ENCODE measurements around the gene AHCY. TPM values are rescaled to one million over a fixed set of nuclear protein-coding genes. Genes with fewer than 3 reads are reported as not detected.
"Not testable (repeated sequence)": the region's sequence is repeated elsewhere in the genome, so short reads cannot be mapped to it uniquely, and the experiment has no call there.

The AHCY gene
- total RNA-seq, 1 donor from 2014 or later = 115 TPM

GRCh38 chr20:34300256-34300806, 2.8 kb downstream of the AHCY start:
- no peak for DNase-seq (ENCODE audit: low spot score)
- peak; percentile 4 for ATAC-seq

- ATAC-seq (no peak), DNase-seq (ENCODE audit: low spot score) (no peak)
Observed at GRCh38 chr20:34299556-34300255, 3.4 kb downstream of the AHCY start.

GRCh38 chr20:34298294-34298784, 4.8 kb downstream of the AHCY start:
- ATAC-seq; DNase-seq (ENCODE audit: low spot score): not testable (repeated sequence)

GRCh38 chr20:34296468-34296867, 6.7 kb downstream of the AHCY start:
- ATAC-seq (peak; percentile 41), DNase-seq (ENCODE audit: low spot score) (no peak)

- no peak for DNase-seq (ENCODE audit: low spot score)
- no peak for ATAC-seq
Observed at GRCh38 chr20:34295284-34295683, 7.9 kb downstream of the AHCY start.

- no peak for DNase-seq (ENCODE audit: low spot score)
- ATAC-seq = no peak
Observed at GRCh38 chr20:34294563-34294962, 8.6 kb downstream of the AHCY start.

GRCh38 chr20:34293589-34293988, 9.6 kb downstream of the AHCY start:
- DNase-seq (ENCODE audit: low spot score) = no peak
- no peak for ATAC-seq

GRCh38 chr20:34293119-34293518, 10.0 kb downstream of the AHCY start:
- DNase-seq (ENCODE audit: low spot score) (no peak), ATAC-seq (no peak)

- no peak for DNase-seq (ENCODE audit: low spot score)
- ATAC-seq = no peak
Observed at GRCh38 chr20:34292496-34292895, 10.7 kb downstream of the AHCY start.

- DNase-seq (ENCODE audit: low spot score) (no peak), ATAC-seq (no peak)
Observed at GRCh38 chr20:34290471-34290870, 12.7 kb downstream of the AHCY start.

- not testable (repeated sequence) for DNase-seq (ENCODE audit: low spot score); ATAC-seq
Observed at GRCh38 chr20:34287500-34287899, 15.7 kb downstream of the AHCY start.

GRCh38 chr20:34285450-34285849, 17.7 kb downstream of the AHCY start:
- DNase-seq (ENCODE audit: low spot score) (no peak), ATAC-seq (no peak)

GRCh38 chr20:34283844-34284243, 19.3 kb downstream of the AHCY start:
- DNase-seq (ENCODE audit: low spot score) = no peak
- peak; percentile 76 for ATAC-seq

- no peak for ATAC-seq
Observed at GRCh38 chr20:34282041-34282440, 21.1 kb downstream of the AHCY start.

GRCh38 chr20:34281177-34281576, 22.0 kb downstream of the AHCY start:
- DNase-seq (ENCODE audit: low spot score) (no peak), ATAC-seq (no peak)

More at GRCh38 chr20:34282041-34282440, 21.1 kb downstream of the AHCY start:
- no peak for DNase-seq (ENCODE audit: low spot score)

GRCh38 chr20:34274694-34275093, 28.5 kb downstream of the AHCY start:
- DNase-seq (ENCODE audit: low spot score) (no peak), ATAC-seq (no peak)

- ATAC-seq (no peak), DNase-seq (ENCODE audit: low spot score) (no peak)
Observed at GRCh38 chr20:34271956-34272355, 31.2 kb downstream of the AHCY start.

- ATAC-seq (peak; percentile 69), DNase-seq (ENCODE audit: low spot score) (peak; percentile 61)
Observed at GRCh38 chr20:34269996-34270627, 33.0 kb downstream of the AHCY start.

GRCh38 chr20:34268851-34269636, 34.1 kb downstream of the AHCY start:
- ATAC-seq = peak; percentile 71

GRCh38 chr20:34268145-34268544, 35.0 kb downstream of the AHCY start:
- DNase-seq (ENCODE audit: low spot score) = no peak
- ATAC-seq = no peak

More at GRCh38 chr20:34268851-34269636, 34.1 kb downstream of the AHCY start:
- peak; percentile 51 for DNase-seq (ENCODE audit: low spot score)

GRCh38 chr20:34264141-34264540, 39.0 kb downstream of the AHCY start:
- ATAC-seq (no peak), DNase-seq (ENCODE audit: low spot score) (no peak)

Measured in left lobe of liver (tissue), 2 donors.